Astrocyte (in vitro differentiated cells and primary cell): Measurements from ENCODE around the gene NUAK1.

ENCODE experiments used
- CTCF ChIP-seq: IDR thresholded peaks from 2 replicates; pipeline ENCODE4 v1.5.1; 2011; ENCODE audit warnings: low read depth, mild to moderate bottlenecking, inconsistent platforms, low read length, moderate library complexity; ENCODE audit not compliant: insufficient read depth
- EZH2 ChIP-seq: IDR thresholded peaks from 2 replicates; pipeline ENCODE4 v1.6.1; 2012; ENCODE audit warnings: mild to moderate bottlenecking, low read length, inconsistent platforms; ENCODE audit not compliant: insufficient read depth

DNA sequence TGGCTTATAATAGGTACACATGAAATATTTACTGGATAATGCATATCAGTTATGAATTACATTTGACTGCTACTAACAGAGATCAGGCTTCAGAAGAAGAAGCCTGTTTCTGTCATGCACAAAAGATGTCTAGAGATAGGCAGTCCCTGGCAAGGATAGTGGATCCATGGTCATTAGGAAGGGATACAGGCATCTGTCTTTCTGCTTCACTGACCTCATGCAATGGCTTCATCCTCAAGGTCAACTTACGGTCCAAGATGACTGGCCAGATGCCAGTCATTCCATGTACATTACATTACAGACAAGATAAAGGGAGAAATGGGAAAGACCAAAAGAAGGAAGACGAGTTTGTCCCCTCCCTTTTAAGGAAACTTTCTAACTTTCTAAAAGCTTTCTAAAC is 94.0 kb downstream of the NUAK1 start:
- TF ChIP-seq CTCF (no peak), EZH2 (no peak)
